ENCODE results near the gene SIRT5. TPM values are rescaled to one million over a fixed set of nuclear protein-coding genes. Genes with fewer than 3 reads are reported as not detected.

SIRT5 gene
- total RNA-seq, 1 experiment from 2014 or later: 10.9 TPM

- H3K36me3 ChIP-seq (ENCODE audit: low read depth, low read length): no peaks in the 10 kb centered on the region
- no peak overlapping the region for H2AFZ ChIP-seq (ENCODE audit: low read length)
- no peaks in the 10 kb centered on the region for H4K20me1 ChIP-seq (ENCODE audit: low read length)
- peak; percentile 30 for DNase-seq
- no peak for ATAC-seq
- no peaks in the 10 kb centered on the region for H3K9me3 ChIP-seq (ENCODE audit: low read length)
- H3F3A ChIP-seq (ENCODE audit: low read length, unreplicated experiment): no peaks in the 10 kb centered on the region
- TF ChIP-seq EZH2 (IDR thresholded peaks at IDR 0.05; ENCODE audit: low read length, unreplicated experiment) (no peak), CTCF (conservative IDR thresholded peaks at IDR 0.05; ENCODE audit: low read depth, low read length) (peak; percentile 38; the same call in 1 of the 2 replicates), EZH2phosphoT487 (IDR thresholded peaks at IDR 0.05; ENCODE audit: borderline replicate concordance, low read length) (no peak)
- no peaks in the 10 kb centered on the region for H3K27me3 ChIP-seq (ENCODE audit: low read length)
- intact Hi-C loops (cut with micrococcal nuclease): loop anchor here (1.0 kb wide), 1 partner anchor 192 kb away; no protein-coding TSS in a partner anchor
- H3K4me3 ChIP-seq (ENCODE audit: low read length): no peak overlapping the region
- H3K79me2 ChIP-seq (ENCODE audit: low read length): no peaks in the 10 kb centered on the region
- no peaks in the 10 kb centered on the region for H3K4me1 ChIP-seq (ENCODE audit: insufficient read depth, low read length)
- no peak overlapping the region for H3K4me2 ChIP-seq (ENCODE audit: low read length)
- H3K9me2 ChIP-seq (replicated peaks; ENCODE audit: low read length): no peaks in the 10 kb centered on the region
- CTCF ChIA-PET: no interaction called here
- POLR2A ChIA-PET (ENCODE audit: unreplicated experiment): no interaction called here
- H3K27ac ChIP-seq (ENCODE audit: low read length): no peak overlapping the region
- H3K9ac ChIP-seq (ENCODE audit: low read length): no peak overlapping the region
- no TSS peak for BruUV-seq (replicated peaks)
Measured at GRCh38 chr6:13528232-13528631, 46.2 kb upstream of the SIRT5 start.

- no TSS peak for BruUV-seq (replicated peaks)
- ATAC-seq (no peak), DNase-seq (no peak)
- no peaks in the 10 kb centered on the region for H3K9me2 ChIP-seq (replicated peaks; ENCODE audit: low read length)
- H3K4me2 ChIP-seq (ENCODE audit: low read length): no peak overlapping the region
- no peak overlapping the region for H3K4me3 ChIP-seq (ENCODE audit: low read length)
- no peaks in the 10 kb centered on the region for H3K4me1 ChIP-seq (ENCODE audit: insufficient read depth, low read length)
- H3K9me3 ChIP-seq (ENCODE audit: low read length): no peaks in the 10 kb centered on the region
- no peak overlapping the region for H3K27ac ChIP-seq (ENCODE audit: low read length)
- no peaks in the 10 kb centered on the region for H4K20me1 ChIP-seq (ENCODE audit: low read length)
- H2AFZ ChIP-seq (ENCODE audit: low read length): no peak overlapping the region
- TF ChIP-seq CTCF (conservative IDR thresholded peaks at IDR 0.05; ENCODE audit: low read depth, low read length) (no peak), EZH2 (IDR thresholded peaks at IDR 0.05; ENCODE audit: low read length, unreplicated experiment) (no peak), EZH2phosphoT487 (IDR thresholded peaks at IDR 0.05; ENCODE audit: borderline replicate concordance, low read length) (no peak)
- H3K79me2 ChIP-seq (ENCODE audit: low read length): no peaks in the 10 kb centered on the region
- POLR2A ChIA-PET (ENCODE audit: unreplicated experiment): no interaction called here
- no peaks in the 10 kb centered on the region for H3F3A ChIP-seq (ENCODE audit: low read length, unreplicated experiment)
- CTCF ChIA-PET: no interaction called here
- intact Hi-C loops (cut with micrococcal nuclease): loop anchor here (1.0 kb wide), 1 partner anchor 193 kb away; no protein-coding TSS in a partner anchor
- no peaks in the 10 kb centered on the region for H3K36me3 ChIP-seq (ENCODE audit: low read depth, low read length)
- no peaks in the 10 kb centered on the region for H3K27me3 ChIP-seq (ENCODE audit: low read length)
- H3K9ac ChIP-seq (ENCODE audit: low read length): no peak overlapping the region
Measured at GRCh38 chr6:13528777-13529343, 45.5 kb upstream of the SIRT5 start.

GRCh38 chr6:13531956-13532355 lies 42.4 kb upstream of the SIRT5 start:
- Histone ChIP-seq H3K9me2 (replicated peaks; ENCODE audit: low read length) (no peaks in the 10 kb centered on the region), H3K9ac (ENCODE audit: low read length) (no peak overlapping the region), H3F3A (ENCODE audit: low read length, unreplicated experiment) (no peaks in the 10 kb centered on the region), H4K20me1 (ENCODE audit: low read length) (no peaks in the 10 kb centered on the region), H3K36me3 (ENCODE audit: low read depth, low read length) (no peaks in the 10 kb centered on the region), H3K4me1 (ENCODE audit: insufficient read depth, low read length) (no peaks in the 10 kb centered on the region), H3K4me3 (ENCODE audit: low read length) (no peak overlapping the region), H3K4me2 (ENCODE audit: low read length) (no peak overlapping the region), H2AFZ (ENCODE audit: low read length) (no peak overlapping the region), H3K27ac (ENCODE audit: low read length) (no peak overlapping the region), H3K79me2 (ENCODE audit: low read length) (no peaks in the 10 kb centered on the region), H3K9me3 (ENCODE audit: low read length) (no peaks in the 10 kb centered on the region), H3K27me3 (ENCODE audit: low read length) (no peaks in the 10 kb centered on the region)
- BruUV-seq (replicated peaks): no TSS peak
- ATAC-seq (no peak), DNase-seq (no peak)
- TF ChIP-seq EZH2phosphoT487 (IDR thresholded peaks at IDR 0.05; ENCODE audit: borderline replicate concordance, low read length) (no peak), EZH2 (IDR thresholded peaks at IDR 0.05; ENCODE audit: low read length, unreplicated experiment) (no peak), CTCF (conservative IDR thresholded peaks at IDR 0.05; ENCODE audit: low read depth, low read length) (no peak)
- ChIA-PET CTCF (no interaction called here), POLR2A (ENCODE audit: unreplicated experiment) (no interaction called here)
- intact Hi-C loops (cut with micrococcal nuclease): no loop called here

All from PC-3 (cell line).